ENCODE results near the gene IFNL2.

IFNL2 gene

GRCh38 chr19:39318690-39319089 is 50.5 kb downstream of the IFNL2 start:
- no peak for DNase-seq

GRCh38 chr19:39319098-39319891 is 51.1 kb downstream of the IFNL2 start:
- DNase-seq, result no peak
